ENCODE data around the gene TECTB. TPM values are rescaled to one million over a fixed set of nuclear protein-coding genes. Genes with fewer than 3 reads are reported as not detected.

The TECTB gene
- total and polyA plus RNA-seq, 2 experiments from 2014 or later, result 0.21 TPM; not detected in 1

- DNase-seq, result no peak
- WGBS, 2 experiments (ENCODE audit: low coverage in 1 of 2, low lambda C conversion rate in 2 of 2, missing lambda C conversion rate in 2 of 2), result 72 to 81% methylated on average over 8 of the region's 8 CpGs
These were observed 4.6 kb downstream of the TECTB start for GRCh38 chr10:112287844-112288243.

GRCh38 chr10:112288486-112288885, 5.3 kb downstream of the TECTB start:
- Histone ChIP-seq H3K36me3 (ENCODE audit: low read depth) (no peaks in the 10 kb centered on the region), H3K27ac (no peak overlapping the region), H4K20me1 (ENCODE audit: insufficient read depth) (no peaks in the 10 kb centered on the region), H3K4me2 (ENCODE audit: unreplicated experiment) (no peak overlapping the region), H3F3A (ENCODE audit: insufficient read depth) (no peaks in the 10 kb centered on the region), H3K9me3 (ENCODE audit: low read depth) (no peaks in the 10 kb centered on the region), H3K9ac (no peak overlapping the region), H3K4me3 (no peak overlapping the region), H3K79me2 (ENCODE audit: insufficient read depth) (no peaks in the 10 kb centered on the region), H3K9me2 (ENCODE audit: insufficient read depth) (no peaks in the 10 kb centered on the region), H3K4me1 (ENCODE audit: insufficient read depth) (no peaks in the 10 kb centered on the region), H2AFZ (no peak overlapping the region), H3K27me3 (replicated peaks; ENCODE audit: insufficient read depth) (no peaks in the 10 kb centered on the region)
- no peak for DNase-seq
- WGBS, 2 experiments (ENCODE audit: low coverage in 1 of 2, low lambda C conversion rate in 2 of 2, missing lambda C conversion rate in 2 of 2), result 72 to 73% methylated on average over 3 of the region's 3 CpGs
- TF ChIP-seq EZH2phosphoT487 (IDR thresholded peaks at IDR 0.05; ENCODE audit: insufficient read depth, low read depth) (no peak), EZH2 (IDR thresholded peaks at IDR 0.05; ENCODE audit: insufficient read depth, poor library complexity, severe bottlenecking) (no peak)
- in situ Hi-C loops (cut with MboI), result no loop called here

More at GRCh38 chr10:112287844-112288243, 4.6 kb downstream of the TECTB start:
- H3F3A ChIP-seq (ENCODE audit: insufficient read depth), result no peaks in the 10 kb centered on the region
- no peak overlapping the region for H3K27ac ChIP-seq
- H3K4me3 ChIP-seq, result no peak overlapping the region
- H3K4me1 ChIP-seq (ENCODE audit: insufficient read depth), result no peaks in the 10 kb centered on the region
- no peaks in the 10 kb centered on the region for H3K9me2 ChIP-seq (ENCODE audit: insufficient read depth)
- no peak overlapping the region for H2AFZ ChIP-seq
- H3K4me2 ChIP-seq (ENCODE audit: unreplicated experiment), result no peak overlapping the region
- no peaks in the 10 kb centered on the region for H3K9me3 ChIP-seq (ENCODE audit: low read depth)
- H3K9ac ChIP-seq, result no peak overlapping the region
- in situ Hi-C loops (cut with MboI), result no loop called here
- H3K36me3 ChIP-seq (ENCODE audit: low read depth), result no peaks in the 10 kb centered on the region
- no peaks in the 10 kb centered on the region for H3K27me3 ChIP-seq (replicated peaks; ENCODE audit: insufficient read depth)
- H4K20me1 ChIP-seq (ENCODE audit: insufficient read depth), result no peaks in the 10 kb centered on the region
- TF ChIP-seq EZH2phosphoT487 (IDR thresholded peaks at IDR 0.05; ENCODE audit: insufficient read depth, low read depth) (no peak), EZH2 (IDR thresholded peaks at IDR 0.05; ENCODE audit: insufficient read depth, poor library complexity, severe bottlenecking) (no peak)
- H3K79me2 ChIP-seq (ENCODE audit: insufficient read depth), result no peaks in the 10 kb centered on the region

DNA sequence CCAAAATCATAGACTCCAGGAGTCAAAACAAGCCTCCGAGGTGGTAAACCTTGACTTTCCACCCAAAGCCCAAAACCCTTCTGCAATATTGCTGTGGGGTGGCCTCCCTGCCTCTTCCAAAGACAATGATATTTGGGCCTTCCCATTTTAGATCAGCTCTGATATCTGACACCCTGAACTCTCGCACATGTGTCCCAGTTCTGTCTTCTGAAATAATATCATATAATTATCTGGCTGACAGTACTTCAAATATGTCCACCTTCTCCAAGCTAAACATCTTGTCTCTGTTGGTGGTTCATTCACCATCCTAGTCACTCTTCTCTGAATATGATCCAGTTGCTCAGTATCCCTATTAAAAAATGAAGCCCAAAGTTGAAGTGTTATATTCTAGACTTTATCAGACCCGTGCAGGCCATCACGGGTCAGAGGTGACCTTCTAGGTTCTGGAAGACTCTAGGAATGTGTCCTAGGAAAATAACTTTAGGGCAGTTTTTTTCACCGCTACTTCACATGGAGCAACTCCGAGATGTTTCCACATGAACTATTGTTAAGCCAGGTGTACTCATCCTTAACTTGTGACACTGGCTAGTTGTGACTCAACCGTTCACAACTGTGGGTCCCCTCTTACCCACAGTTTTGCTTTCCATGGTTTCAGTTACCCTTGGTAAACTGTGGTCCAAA, 6.3 kb downstream of the TECTB start:
- Histone ChIP-seq H3K9me2 (ENCODE audit: insufficient read depth) (no peaks in the 10 kb centered on the region), H3K4me1 (ENCODE audit: insufficient read depth) (no peaks in the 10 kb centered on the region), H3K27ac (no peak overlapping the region), H3K4me3 (no peak overlapping the region), H4K20me1 (ENCODE audit: insufficient read depth) (no peaks in the 10 kb centered on the region), H3K4me2 (ENCODE audit: unreplicated experiment) (no peak overlapping the region), H3K9me3 (ENCODE audit: low read depth) (no peaks in the 10 kb centered on the region), H3F3A (ENCODE audit: insufficient read depth) (no peaks in the 10 kb centered on the region), H3K9ac (no peak overlapping the region), H3K79me2 (ENCODE audit: insufficient read depth) (no peaks in the 10 kb centered on the region), H3K27me3 (replicated peaks; ENCODE audit: insufficient read depth) (no peaks in the 10 kb centered on the region), H3K36me3 (ENCODE audit: low read depth) (no peaks in the 10 kb centered on the region), H2AFZ (no peak overlapping the region)
- TF ChIP-seq EZH2 (IDR thresholded peaks at IDR 0.05; ENCODE audit: insufficient read depth, poor library complexity, severe bottlenecking) (no peak), EZH2phosphoT487 (IDR thresholded peaks at IDR 0.05; ENCODE audit: insufficient read depth, low read depth) (no peak)
- WGBS, 2 experiments (ENCODE audit: low coverage in 1 of 2, low lambda C conversion rate in 2 of 2, missing lambda C conversion rate in 2 of 2), result 80 to 81% methylated on average over 7 of the region's 7 CpGs
- in situ Hi-C loops (cut with MboI), result no loop called here
- DNase-seq, result no peak

DNA sequence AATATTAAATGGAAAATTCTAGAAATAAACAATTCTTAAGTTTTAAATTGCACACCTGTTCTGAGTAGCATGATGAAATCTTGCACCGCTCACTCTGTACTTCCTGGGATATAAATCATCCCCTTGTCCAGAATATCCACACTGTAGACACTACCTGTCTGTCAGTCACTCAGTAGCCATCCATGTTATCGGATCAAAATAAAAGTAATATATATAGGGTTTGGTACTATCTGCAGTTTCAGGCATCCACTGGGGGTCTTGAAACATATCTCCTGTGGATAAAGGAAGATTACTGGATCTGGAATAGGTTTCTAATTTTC, 6.8 kb downstream of the TECTB start:
- Histone ChIP-seq H3K9me2 (ENCODE audit: insufficient read depth) (no peaks in the 10 kb centered on the region), H4K20me1 (ENCODE audit: insufficient read depth) (no peaks in the 10 kb centered on the region), H2AFZ (no peak overlapping the region), H3K9ac (no peak overlapping the region), H3K27me3 (replicated peaks; ENCODE audit: insufficient read depth) (no peaks in the 10 kb centered on the region), H3F3A (ENCODE audit: insufficient read depth) (no peaks in the 10 kb centered on the region), H3K4me1 (ENCODE audit: insufficient read depth) (no peaks in the 10 kb centered on the region), H3K79me2 (ENCODE audit: insufficient read depth) (no peaks in the 10 kb centered on the region), H3K36me3 (ENCODE audit: low read depth) (no peaks in the 10 kb centered on the region), H3K4me3 (no peak overlapping the region), H3K9me3 (ENCODE audit: low read depth) (no peaks in the 10 kb centered on the region), H3K4me2 (ENCODE audit: unreplicated experiment) (no peak overlapping the region), H3K27ac (no peak overlapping the region)
- in situ Hi-C loops (cut with MboI), result no loop called here
- no peak for TF ChIP-seq EZH2phosphoT487 (IDR thresholded peaks at IDR 0.05; ENCODE audit: insufficient read depth, low read depth)
- no peak for TF ChIP-seq EZH2 (IDR thresholded peaks at IDR 0.05; ENCODE audit: insufficient read depth, poor library complexity, severe bottlenecking)
- WGBS, 2 experiments (ENCODE audit: low coverage in 1 of 2, low lambda C conversion rate in 2 of 2, missing lambda C conversion rate in 2 of 2), result 87 to 92% methylated on average over 2 of the region's 2 CpGs
- no peak for DNase-seq

Data from GM23248 (cell line).